ENCODE measurements around the gene PRIMA1.

The PRIMA1 gene

DNA sequence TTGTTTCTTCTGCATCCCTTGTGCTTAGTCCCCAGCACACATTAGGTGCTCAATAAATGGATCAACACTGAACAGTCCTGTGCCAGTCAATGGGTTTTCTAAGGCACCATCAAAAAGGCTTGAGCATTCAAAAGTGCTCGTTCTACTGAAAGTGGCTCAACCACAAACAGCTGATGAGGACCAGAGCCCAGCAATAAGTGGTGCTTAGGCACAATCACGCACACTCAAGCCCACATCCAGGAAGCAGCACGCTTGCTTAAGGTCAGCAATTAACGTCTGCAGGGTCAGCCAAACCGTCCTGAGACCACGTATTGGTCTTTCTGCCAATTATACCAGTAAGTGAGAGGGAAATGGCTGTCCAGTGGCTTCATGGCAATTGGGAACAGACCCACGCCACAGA, 56.5 kb downstream of the PRIMA1 start:
- no peak for DNase-seq (ENCODE audit: low spot score)

DNA sequence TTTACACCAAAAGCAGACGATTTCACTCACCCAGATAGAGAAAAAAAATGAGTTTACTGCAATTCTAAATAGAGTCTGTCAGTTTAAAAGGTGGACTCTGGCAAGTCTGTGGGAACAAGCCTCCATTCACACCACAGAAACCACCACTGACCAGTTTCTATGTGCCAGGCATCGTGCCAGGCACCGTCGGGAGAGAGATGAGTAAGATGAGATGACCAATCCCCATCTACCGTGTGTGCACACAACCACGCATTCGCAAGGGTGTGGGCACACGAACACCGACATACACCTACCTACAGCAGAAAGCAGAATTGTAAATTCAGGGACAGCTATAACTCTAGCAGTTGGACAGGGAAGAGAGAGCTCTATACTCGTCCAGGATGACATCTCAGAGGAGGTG, 58.3 kb downstream of the PRIMA1 start:
- DNase-seq (ENCODE audit: low spot score), result peak; percentile 76

DNA sequence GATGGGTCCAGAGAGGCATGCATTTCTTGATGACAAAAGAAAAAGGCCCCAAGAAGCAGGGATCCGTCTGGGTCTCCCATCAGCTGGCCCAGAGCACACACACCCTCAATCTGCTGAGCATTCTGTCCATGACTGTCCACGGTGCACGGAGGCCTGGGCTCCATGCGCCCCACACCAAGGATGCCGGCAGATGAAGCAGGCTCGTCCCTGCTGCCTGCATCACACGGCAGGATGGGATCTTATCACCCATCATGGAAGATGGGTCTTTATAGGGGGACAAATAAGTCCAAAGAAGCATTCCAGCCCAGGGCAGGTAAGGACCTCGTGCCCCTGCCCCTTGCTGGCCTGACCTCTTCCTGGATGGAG, 59.7 kb downstream of the PRIMA1 start:
- no peak for DNase-seq (ENCODE audit: low spot score)

DNA sequence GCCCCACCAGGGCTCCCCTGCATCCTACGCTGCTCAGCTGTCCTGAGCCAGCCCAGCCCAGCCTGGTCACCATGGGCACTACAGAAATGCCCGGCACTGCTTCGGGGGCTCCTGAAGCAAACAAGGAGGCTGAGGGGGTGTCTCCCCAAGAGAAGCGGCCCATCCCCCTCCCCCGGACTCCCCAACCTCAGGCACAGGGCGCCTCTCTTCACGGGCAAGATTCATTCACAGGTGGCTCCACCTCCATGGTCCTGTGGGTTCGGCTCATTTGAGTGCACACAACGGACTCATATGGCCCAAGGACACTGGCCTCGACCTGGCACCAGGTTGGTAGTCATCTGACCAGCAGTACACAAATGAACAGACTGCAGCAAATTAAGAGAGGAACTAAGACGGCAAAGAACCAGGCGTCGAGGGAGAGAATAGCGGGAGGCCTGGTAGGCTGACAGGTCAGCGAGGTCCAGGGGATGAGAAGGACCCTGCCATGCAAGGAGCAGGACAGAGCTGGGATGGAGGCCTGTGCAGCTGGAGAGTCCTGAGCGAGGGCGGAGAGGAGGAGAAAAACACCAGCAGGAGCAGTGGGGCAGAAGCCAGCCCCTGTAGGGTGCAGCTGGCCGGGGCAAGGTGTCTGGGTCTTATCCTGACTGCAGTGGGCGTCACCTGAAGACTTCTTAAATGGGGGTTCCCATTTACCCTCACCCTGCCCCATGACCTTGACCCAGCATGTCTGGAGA, 60.2 kb downstream of the PRIMA1 start:
- DNase-seq (ENCODE audit: low spot score), result no peak

DNA sequence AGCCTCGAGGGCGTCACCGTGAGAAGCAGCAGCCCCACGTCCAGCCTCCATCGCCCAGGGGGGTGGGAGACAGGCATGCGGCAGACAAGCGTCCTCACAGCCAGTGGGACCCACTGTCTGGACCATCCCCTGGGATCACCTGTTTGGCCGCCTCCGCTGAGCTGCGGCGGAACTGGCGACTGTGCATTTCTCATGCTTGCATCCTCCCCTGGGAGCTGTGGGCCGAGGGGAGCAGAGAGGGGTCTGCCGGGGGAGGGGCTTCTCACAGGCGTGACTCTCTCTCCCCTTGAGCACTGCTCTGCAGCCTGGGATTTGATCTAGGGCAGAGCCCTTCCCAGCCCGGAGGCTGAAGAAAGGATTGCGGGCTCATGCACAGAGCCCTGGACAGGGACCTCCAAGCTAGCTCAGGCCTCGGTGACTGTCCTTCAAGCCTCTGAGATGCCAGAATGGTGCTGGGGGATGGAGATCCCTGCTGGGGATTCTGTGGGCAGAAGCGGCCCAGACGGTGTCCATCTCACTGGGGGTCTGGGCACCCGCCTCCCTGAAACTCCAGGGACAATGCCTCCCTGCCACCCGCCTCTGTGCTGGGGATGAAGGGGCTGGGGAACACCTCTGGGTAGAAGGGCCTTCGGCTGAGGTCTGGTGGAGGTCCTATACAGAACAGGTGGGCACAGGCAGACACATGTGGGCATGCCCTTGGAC, 61.1 kb downstream of the PRIMA1 start:
- no peak for DNase-seq (ENCODE audit: low spot score)

DNA sequence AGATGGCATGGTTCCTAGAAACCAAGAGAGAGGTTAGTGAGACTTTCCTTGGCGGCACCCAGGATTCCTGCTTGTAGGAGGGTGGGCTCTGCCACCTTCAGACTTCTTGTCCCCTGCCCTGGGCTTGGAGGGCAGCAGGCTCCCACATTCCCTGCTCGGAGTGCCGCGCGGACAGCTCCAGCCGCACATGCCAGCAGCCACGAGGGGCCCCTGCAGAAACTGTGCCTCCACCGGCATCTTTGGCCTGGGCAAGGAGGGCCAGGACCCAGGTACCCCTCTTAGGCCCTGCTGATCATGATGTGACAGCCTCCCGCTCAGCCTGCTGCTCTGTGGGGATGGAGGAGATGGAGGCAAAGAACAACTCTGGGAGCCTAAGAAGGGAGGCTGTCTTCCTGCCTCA, 62.3 kb downstream of the PRIMA1 start:
- no peak for DNase-seq (ENCODE audit: low spot score)

DNA sequence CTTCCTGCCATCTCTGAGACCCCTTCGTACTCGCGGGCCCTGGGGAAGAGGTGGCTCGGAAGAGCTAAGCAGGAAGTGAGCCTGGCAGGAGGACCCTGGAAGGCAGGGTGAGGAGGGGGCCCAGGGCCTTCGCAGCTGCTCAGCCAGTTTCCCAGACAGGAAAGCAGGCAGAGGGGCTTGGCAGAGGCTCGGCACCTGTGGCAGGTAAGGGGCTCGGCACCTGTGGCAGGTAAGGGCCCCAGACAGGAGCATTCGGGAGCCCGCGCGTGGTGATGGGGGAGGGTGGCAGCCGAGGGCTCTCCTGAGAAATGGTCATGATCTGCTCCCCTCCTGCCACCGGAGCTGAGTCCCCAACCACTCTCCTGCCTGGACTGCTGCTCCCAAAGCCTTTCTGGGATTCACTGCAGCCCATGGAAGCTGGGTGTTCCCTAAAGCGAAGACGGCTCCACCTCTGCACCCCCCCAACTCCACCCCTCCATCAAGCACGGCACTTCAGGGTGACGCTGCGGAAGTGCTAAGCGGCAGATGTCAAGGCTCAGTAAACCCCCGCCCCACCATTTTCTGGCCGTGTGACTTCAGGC, 63.2 kb downstream of the PRIMA1 start:
- no peak for DNase-seq (ENCODE audit: low spot score)

DNA sequence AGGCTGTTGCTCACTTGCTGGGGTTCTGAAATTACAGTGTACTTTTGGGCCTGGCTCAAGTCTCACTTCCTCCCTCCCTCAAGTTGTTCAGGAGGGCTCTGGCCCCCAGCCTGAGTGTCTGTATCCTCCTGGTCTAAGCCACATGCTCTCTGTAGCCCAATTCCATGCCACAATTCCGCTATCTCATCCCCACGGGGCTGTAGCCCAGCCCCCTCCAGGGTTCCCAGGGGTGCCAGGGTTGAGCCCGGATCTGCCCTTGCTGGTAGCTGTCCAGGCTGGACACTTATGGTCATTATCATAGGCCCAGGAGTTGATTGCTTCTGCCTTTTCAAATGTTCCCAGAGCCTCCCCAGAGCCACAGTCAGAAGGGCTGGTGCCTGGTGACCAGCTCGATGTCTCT, 65.3 kb downstream of the PRIMA1 start:
- DNase-seq (ENCODE audit: low spot score), result no peak

DNA sequence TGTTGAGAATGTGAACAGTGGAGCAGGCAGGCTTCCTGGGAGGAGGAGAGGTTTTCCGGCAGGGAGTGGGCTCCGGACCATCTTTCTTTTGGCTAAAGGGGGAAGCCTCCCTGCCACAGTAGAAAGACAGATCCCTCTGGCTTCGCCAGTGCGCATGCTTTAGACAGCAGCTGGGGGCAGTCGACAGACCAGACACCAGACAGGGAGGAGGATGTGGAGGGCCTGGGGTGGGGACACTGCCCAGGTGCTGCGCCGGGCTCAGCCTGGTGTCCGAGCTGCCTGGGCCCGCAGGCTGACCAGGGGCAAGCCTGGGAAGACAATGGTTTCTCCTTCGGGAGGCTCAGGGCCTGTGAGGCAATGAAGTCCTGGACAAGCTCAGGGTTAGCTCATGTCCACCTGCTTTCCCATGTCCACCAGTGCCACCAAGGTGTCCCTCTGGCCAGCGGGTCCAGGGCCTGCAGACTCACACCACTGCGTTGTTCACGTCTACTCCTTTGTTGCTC, 67.3 kb downstream of the PRIMA1 start:
- no peak for DNase-seq (ENCODE audit: low spot score)

DNA sequence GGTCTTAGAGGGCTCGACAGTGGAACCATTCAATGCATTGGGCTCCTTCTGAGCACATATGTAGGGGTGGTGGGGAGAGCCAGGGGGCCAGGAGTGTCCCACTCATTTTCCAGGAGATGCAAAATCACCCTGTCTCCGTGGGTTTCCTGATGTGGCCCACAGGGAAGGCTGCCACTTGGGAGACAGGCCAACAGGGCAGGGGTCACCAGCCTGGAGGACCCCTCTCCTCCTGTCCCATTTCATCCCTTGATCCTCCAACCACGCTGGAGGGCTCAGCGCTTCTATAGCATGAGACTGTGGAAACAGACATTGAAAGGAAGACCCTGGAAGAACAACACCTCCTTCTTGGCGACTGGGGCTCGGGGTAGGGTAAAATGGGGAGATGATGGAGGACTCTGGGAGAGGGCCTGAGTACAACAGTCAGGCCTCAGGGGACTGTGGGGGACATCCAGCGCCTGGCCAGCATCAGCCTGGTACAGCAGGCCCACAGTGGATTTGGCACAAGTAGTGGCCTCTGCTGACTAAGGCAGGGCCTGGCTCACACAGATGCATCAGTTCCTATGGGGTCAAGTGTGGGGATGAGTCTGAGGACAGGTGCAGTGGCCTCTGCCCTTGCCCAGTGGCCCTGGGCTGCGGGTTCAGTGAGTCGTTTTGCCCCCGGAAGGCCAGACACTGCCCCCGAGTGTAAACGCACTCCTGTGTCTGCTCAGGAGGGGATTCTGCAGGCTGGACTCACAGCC, 68.0 kb downstream of the PRIMA1 start:
- no peak for DNase-seq (ENCODE audit: low spot score)

DNA sequence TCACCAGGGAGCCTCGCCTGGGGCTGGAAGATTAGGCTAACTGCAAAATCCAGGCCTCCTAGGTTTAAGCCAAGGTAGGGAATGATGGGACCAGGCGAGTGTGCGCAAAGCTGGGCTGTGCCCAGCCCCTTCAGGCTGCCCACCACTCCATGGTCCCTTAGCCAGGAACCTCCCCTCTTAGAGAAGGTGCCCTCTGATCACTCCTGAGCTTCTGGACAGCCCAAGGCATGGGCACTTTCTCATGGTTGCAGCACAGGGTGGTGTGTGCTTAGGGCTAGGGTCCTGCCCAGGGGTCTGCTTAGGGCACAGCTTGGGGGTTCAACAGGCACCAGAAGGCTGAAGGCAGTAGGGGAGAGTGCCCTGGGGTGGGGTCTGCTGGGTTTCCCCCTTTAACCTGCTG, 69.0 kb downstream of the PRIMA1 start:
- DNase-seq (ENCODE audit: low spot score), result no peak

DNA sequence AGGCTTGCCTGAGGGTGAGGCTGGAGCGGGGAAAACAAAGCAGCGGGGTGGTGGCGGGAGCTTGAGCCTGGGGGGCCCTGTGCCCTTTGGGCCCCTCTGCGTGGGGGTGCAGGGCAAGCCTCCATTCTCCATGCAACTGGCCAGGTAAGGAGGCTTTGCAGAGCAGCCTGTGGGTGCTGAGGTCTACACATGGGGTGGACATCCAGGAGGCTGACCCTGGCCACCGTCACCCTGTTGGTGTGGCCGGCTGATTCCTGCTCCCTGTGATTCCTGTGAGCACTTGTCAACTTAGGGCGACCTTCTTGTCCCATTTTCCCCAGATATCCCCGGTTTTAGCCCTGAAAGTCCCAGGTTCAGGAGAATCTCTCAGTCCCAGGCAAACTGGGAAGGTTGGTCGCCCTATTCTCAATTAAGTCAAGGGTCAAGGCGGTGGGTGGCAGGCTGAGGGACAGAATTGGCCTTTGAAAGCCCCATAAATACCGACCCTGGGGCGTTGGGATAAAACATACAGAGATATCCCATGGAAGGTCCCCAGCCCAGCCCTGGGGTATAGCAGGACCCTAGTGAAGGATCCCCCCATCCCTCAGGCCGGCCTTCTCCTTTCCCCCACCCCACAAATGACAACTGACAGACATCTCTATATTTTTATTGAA, 70.5 kb downstream of the PRIMA1 start:
- DNase-seq (ENCODE audit: low spot score), result no peak

DNA sequence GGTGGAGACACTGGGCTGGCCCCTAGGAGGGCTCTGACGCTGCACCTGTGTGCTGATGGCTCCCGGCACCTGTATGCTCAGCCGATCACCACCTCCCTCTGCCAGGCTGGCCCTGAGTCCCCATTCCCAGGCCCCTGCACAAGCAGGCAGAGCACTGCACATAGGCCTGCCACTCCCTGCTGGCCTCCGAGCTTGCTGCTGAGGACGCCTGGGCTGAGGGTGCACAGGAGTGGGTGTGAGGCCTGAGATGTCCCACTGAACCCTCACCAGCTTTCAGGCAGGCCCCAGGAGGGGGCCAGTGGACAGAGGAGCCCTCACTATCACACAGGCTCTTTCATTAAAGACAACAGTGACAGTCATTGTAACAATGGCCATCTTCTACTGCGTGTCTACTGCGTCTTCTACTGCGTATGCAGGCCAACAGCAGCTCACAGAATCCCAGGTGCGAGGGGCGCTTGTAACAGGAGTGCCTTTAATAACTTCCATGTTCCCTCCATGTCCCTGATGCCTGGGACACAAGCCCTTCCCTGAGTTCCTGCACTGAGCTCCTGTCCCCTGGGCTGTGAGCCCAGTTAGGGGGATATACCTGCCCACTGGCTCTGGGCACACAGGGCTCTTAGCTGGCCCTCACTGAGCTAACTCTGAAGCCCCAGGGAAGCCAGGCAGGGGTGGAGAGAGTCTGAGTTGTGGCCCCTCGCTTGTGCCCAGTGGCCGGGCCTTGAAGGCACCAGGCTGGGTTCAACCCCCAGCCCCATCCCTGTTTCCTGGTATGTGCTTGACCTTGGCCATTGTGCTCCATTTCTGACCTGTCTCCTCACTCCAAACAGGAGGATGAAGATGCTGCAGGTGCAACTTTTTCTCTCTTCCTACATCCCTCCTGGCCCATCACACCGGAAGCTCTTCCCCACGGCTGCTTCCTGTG, 71.3 kb downstream of the PRIMA1 start:
- DNase-seq (ENCODE audit: low spot score), result no peak

DNA sequence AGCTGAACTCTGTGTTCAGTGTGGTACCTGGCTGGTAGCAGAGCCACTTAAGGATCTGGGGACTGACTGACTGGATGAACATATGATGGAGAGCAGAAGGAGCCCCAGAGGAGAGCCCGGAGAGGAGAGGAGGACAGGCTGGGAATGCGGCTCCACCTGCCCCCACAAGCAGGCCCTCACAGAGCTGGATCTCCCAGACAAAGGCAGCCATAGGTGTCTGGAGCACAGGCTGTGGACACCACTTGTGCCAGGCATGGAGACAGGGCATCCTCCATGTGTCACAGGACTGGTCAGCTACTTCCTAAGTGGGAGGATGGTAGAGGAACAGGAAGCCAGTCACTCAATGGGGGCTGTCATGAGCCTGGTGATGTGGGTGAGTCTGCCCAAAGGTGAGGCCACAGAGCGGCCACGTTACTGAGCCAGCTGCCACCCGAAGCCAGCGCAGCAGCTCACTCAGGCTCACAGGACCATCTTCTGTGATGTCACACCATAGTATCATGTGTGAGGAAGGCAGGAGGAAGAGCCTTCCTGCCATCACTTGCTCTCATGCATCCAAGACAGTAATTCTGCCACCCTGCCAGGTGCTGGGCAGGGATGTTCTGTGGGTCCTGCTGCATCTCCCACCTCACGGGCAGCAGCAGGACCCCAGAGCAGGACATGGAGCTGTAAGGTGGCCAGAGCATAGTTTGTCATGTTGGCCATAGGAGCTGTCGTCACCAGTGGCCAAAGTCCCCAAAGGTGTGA, 72.1 kb downstream of the PRIMA1 start:
- DNase-seq (ENCODE audit: low spot score), result no peak

DNA sequence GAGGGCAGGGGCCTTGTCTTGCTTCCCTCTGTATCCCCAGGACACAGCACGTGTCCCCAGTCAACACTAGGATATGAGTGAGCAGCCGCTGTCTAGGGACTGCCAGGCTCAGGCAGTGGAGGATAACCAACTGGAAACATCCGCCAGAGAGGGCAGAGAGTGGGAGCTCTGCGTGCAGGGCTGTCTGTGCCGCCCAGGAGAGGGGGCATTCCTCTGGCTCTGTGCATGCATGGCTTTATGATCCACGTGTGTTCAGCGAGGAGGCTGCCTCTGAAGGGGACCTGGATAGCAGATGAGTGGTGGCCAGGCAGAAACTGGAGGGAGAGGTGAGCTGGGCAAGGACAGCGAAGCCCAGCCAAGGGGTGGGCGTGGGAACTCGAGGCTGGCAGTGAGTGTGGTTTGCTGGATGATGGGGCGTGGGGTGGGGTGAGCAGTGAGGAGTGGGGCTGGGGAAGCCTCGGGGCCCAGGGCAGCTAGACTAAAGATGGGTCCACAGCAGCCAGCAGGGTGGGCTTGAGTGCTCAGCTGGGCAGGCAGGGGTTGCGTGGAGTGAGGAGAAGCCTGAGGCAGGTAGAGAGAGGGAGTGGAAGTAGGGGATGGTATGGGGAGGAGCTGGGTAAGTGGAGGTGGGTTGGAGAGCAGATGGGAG, 72.9 kb downstream of the PRIMA1 start:
- DNase-seq (ENCODE audit: low spot score), result no peak

DNA sequence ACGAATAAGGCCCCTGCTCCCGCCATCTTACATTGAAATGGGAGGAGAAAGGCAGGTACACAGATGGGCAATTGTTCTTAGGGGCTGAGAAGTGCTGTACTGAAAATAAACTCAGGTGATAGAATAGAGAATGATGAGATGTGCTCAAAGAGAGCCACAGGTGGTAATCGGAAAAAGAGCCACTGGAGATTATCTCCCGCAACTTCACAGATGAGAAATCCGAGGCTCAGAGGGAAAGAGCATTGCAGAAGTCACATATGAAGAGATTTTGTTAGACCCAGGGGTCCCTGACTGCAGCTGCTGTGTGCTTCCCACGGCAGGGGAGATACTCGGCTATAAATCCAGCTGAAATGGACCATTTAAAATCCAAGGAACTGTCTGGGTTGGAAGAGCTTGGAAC, 73.7 kb downstream of the PRIMA1 start:
- no peak for DNase-seq (ENCODE audit: low spot score)

DNA sequence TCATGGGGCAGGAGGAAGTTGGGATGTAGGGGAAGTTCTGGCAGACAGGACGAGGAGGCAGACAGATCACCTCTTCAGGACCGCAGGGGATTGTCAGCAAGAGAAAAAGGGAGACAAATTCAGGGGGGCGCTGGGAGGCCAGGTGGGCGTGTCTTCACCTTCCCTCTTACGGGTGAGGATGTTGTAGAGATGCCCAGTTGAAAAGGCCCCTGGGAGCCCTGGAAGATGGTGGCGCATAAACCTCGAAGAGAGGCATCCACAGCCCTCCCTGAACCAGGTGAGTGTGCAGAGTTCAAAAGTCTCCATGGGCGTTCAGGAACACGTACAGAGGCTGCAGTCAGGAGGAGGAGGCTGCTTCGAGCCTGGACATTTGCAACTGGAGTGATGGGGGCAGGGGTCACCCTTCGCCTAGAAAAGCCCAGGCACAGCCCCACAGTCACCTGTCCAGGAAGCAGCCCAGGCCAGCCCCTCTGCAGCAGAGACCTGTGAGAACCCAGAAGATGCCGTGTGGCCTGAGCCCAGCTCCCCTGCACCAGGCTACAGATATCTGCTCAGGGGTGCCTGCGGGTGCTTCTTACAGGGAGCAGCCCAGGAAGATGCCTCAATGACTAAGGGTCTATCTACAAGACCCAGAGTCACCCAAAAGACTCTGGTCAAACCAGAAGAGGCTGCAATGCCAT, 74.4 kb downstream of the PRIMA1 start:
- DNase-seq (ENCODE audit: low spot score), result no peak

DNA sequence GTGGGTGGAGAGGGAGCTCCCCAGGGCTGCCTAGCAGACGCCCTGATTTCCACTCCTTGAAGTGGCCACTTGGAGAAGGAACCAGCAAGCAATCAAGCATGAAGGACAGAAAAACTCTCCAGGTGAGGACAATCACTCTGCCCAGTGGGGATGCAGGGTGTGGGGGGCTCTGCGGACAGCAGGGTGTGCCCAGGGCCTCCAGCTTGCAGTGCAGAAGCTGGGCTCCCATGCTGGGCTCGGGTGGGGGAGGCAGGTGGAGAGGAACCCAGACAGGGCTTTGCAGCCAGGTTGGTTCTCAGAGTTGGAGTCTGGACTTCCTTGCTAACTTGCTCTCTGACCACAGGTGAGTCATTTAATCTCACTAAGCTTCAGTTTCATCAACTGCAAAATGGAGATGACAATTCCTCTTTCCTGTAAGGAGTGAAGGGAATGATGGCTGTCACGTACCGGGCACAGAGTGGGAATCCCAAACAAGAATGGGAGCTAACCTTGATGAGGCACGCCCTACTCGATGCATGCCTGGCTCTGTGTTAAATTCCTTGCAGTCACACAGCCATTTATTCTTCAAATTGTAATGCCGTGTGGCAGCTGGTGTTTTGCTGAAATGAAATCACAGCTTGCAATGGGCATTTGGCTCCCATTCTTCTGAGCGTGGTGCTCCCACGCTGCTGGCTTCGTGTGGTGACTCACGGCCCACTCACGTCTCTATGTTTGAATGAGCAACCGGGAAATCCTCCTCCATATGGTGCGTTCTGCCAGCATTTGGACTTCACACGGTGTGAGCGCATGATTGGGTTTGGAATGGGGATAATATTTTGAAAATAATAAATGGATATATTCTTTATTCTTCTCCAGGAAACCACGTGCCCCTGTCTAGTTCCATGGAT, 75.2 kb downstream of the PRIMA1 start:
- DNase-seq (ENCODE audit: low spot score), result no peak

Measured in globus pallidus (tissue), 1 donor.